Spleen (tissue), 11 donors: ENCODE measurements around the gene AHRR. TPM values are rescaled to one million over a fixed set of nuclear protein-coding genes. Genes with fewer than 3 reads are reported as not detected.

Experiments
- DNase-seq: peaks from one replicate; pipeline ENCODE4 v3.0.0-alpha.2; 2020
- H3K27ac ChIP-seq, 8 donors: fragments of 200-600 bp; sonication (generic) in 7 of 8; 1 replicate in 4 of 8; 2 replicates in 4 of 8; pipeline versions ENCODE4 v1.5.0 to v1.8.0; 2016 to 2021; ENCODE audit warnings: inconsistent platforms in 4 of 8, mild to moderate bottlenecking in 4 of 8, moderate library complexity in 1 of 8
- H3K27me3 ChIP-seq, 7 donors: fragments of 200-600 bp; sonication (generic) in 6 of 7; replicated peaks in 1 of 7; 1 replicate in 4 of 7; 2 replicates in 3 of 7; pipeline versions ENCODE4 v1.5.0 to v1.8.0; 2016 to 2021; ENCODE audit warnings: inconsistent platforms in 3 of 7, mild to moderate bottlenecking in 1 of 7
- H3K36me3 ChIP-seq, 6 donors: fragments of 200-600 bp; sonication (generic) in 5 of 6; 1 replicate in 4 of 6; 2 replicates in 2 of 6; pipeline versions ENCODE4 v1.5.0 to v1.8.0; 2016 to 2021; ENCODE audit warnings: inconsistent platforms in 2 of 6
- H3K4me1 ChIP-seq, 6 donors: fragments of 200-600 bp; sonication (generic) in 5 of 6; 1 replicate in 3 of 6; 2 replicates in 3 of 6; pipeline versions ENCODE4 v1.5.0 to v1.8.0; 2016 to 2021; ENCODE audit warnings: inconsistent platforms in 3 of 6
- H3K4me3 ChIP-seq, 8 donors: fragments of 200-600 bp; sonication (generic) in 7 of 8; 1 replicate in 4 of 8; 2 replicates in 4 of 8; pipeline versions ENCODE4 v1.5.0 to v1.8.0; 2016 to 2021; ENCODE audit warnings: inconsistent platforms in 4 of 8, mild to moderate bottlenecking in 4 of 8, moderate library complexity in 2 of 8
- H3K9me3 ChIP-seq, 8 donors: fragments of 200-600 bp; sonication (generic) in 7 of 8; 1 replicate in 4 of 8; 2 replicates in 4 of 8; pipeline versions ENCODE4 v1.5.0 to v1.8.0; 2016 to 2021; ENCODE audit warnings: inconsistent platforms in 4 of 8
- POLR2A ChIP-seq, 3 donors: fragments of 450-650 bp; IDR thresholded peaks; one replicate each; pipeline ENCODE4 v1.5.1; 2017; ENCODE audit warnings: antibody characterized with exemption in 3 of 3, mild to moderate bottlenecking in 1 of 3
- POLR2AphosphoS5 ChIP-seq, 3 donors: sonication (generic); formaldehyde crosslinking; IDR thresholded peaks; one replicate each; pipeline ENCODE4 v1.5.1; 2017; ENCODE audit warnings: antibody characterized with exemption in 3 of 3
- WGBS, 5 donors: extraction: QIAGEN DNeasy Blood & Tissue Kit in 3 of 5; methylation state at CpG; one replicate each; pipeline versions ENCODE4 v1.1.5 to v1.1.7; 2013 to 2018; 5-methylcytosine and 5-hydroxymethylcytosine counted together
- intact Hi-C: fragments of 100-400 bp; cut with DNase I; formaldehyde crosslinking; loops from one replicate; pipeline ENCODE4 v1.15.0; 2023; ENCODE audit warnings: low total_unique reads
- polyA plus RNA-seq, 3 donors: library from polyadenylated mRNA; stranded (reverse); fragments of 200-250 nt; gene quantifications; one replicate each; pipeline ENCODE4 v1.2.1, GENCODE V29; 2013
- total RNA-seq, 7 donors: library from RNA; depleted of rRNA in 3 of 7; stranded (reverse); fragments of >200 nt in 3 of 7; fragmentation: NEBNext Ultra II Directional in 4 of 7; extraction: Animal tissue kit (Norgen Biotek cat#: 25700) in 4 of 7; gene quantifications; one replicate each; pipeline versions ENCODE4 v1.1.0 to v1.2.1, GENCODE V29; 2016 to 2021
- TF ChIP-seq, protein P1 (sequence below), 11 experiments: fragments of 200-600 bp in 7 of 11; fragments of 450-650 bp in 4 of 11; sonication (generic) in 4 of 11; IDR thresholded peaks in 8 of 11; conservative IDR thresholded peaks in 3 of 11; 1 replicate in 7 of 11; 2 replicates in 4 of 11; pipeline versions ENCODE4 v1.4.0 to v1.8.0; 2016 to 2021; ENCODE audit warnings: antibody characterized with exemption in 11 of 11, inconsistent platforms in 4 of 11, mild to moderate bottlenecking in 1 of 11
- donor health status: healthy with polysubstance abuse.
- donor health status: DM: no; HTN: no; CAD: no; lungs with moderate emphysema.
- donor health status: DM: no; HTN: no; CAD: no.
- donor health status: Bipolar disorder and iron deficiency.
- donor health status: healthy.
- donor health status: DM: no; HTN: no; CAD: no.
- donor health status: DM: yes; HTN: yes; CAD: no.

AHRR gene
- total and polyA plus RNA-seq, 10 donors = 0.96 to 28.5 (median 13.2) TPM

DNA sequence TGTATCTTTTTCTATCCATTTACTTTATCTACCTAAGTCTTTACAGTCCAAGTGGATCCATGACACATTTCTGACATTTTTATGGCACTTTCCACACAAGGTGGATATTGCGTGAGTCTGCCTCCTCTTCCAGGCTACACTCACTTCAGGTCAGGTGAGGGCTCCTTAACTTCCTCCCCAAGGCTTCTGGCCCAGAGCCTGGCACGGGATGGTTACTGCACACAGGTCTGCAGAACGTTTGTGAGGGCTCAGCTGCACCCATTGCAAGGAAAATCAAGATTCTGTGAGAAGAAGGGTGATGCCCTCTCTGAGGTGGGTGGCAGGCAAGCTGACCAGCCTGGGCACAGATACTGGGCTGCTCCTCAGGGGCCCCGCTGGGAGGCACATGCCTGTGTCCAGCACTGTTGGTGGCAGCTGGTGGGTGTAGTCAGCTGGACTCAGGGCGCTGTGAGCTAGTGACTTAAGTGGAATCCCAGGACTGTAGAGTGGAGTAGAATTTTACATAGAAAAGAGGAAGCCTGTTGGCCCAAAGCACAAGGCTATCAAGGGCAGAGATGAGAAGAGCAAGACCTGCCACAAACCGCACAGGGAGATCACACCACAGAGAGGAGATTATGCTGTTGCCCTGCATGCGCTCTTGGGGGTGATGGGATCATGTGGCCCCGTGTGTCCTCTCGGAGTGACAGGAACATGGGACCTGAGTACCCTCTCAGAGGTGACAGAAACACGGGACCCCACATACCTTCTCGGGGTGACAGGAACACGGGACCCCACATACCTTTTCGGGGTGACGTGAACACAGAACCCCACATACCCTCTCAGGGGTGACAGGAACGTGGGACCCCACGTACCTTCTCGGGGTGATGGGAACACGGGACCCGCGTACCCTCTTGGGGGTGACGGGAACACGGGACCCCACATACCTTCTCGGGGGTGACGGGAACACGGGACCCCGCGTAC, 21.3 kb downstream of the AHRR start:
- no peaks in the 10 kb centered on the region for H3K36me3 ChIP-seq

DNA sequence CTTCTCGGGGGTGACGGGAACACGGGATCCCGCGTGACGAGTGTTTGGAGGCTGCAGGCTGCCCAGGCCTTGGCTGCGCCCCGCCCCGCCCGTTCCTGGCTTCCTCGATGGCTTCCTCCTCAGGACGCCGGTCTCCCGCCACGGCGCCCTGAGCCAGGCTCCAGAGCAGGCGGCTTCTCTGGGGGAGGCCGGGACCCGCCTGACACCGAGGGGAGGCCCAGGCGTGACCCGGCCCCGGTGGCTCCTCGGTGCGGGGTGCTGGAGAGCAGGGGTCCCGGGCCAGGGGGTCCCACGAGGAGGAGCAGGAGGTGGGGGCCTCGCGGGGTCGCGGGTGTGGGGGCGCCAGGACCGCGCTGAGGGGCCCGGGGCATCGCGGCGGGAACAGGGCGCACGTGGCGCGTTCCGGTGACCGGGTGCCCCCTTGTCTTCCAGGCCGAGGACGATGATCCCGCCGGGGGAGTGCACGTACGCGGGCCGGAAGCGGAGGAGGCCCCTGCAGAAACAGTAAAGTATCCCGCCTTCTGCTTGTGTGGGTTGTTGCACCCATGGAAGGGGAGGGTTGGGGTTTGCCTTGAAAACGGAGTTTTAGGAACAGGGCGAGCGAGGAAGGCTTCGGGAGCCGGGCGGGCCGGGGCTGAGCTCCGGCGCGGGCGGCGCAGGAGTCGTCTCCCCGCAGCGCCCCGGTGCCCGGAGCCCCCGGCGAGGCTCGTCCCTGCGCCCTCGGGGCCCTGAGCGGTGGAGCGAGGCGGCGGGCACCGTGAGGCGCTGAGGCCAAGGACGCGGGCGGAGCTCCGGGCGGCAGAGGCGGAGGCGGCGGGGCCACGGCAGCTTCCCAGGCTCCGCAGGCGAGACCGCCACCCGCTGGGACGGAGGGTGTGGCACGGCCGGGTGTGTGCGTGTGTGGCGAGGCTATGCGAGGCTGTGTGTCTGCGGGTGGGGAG, 22.2 kb downstream of the AHRR start:
- TF ChIP-seq POLR2AphosphoS5 (IDR thresholded peaks at IDR 0.05) = peak in 2 of 3 donors; percentile 63 to 71
- no peak for TF ChIP-seq POLR2A (IDR thresholded peaks at IDR 0.05)
- 20 to 41% (median 23%) methylated on average over 53 to 102 of the region's 102 CpGs for WGBS, 5 donors
- Histone ChIP-seq H3K36me3 (no peaks in the 10 kb centered on the region), H3K4me1 (peaks cover 0 to 20% (median 5%) of the 10 kb centered on the region in 6 donors), H3K4me3 (peak overlapping the region; percentile 12 to 66 (median 32)), H3K9me3 (no peaks in the 10 kb centered on the region), H3K27ac (peak overlapping the region in 6 of 8 donors; percentile 51 to 77 (median 64)), H3K27me3 (peaks cover 0 to 42% (median 6%) of the 10 kb centered on the region in 7 donors)
- no peak for DNase-seq
- intact Hi-C loops = no loop called here

More for the DNA sequence above, 21.3 kb downstream of the AHRR start:
- DNase-seq = no peak
- TF ChIP-seq POLR2A (IDR thresholded peaks at IDR 0.05) = no peak
- peaks cover 0 to 32% (median 6%) of the 10 kb centered on the region in 7 donors for H3K27me3 ChIP-seq
- no peaks in the 10 kb centered on the region for H3K9me3 ChIP-seq
- peaks cover 0 to 20% (median 5%) of the 10 kb centered on the region in 6 donors for H3K4me1 ChIP-seq
- 91 to 95% (median 94%) methylated on average over 27 of the region's 27 CpGs for WGBS, 5 donors
- intact Hi-C loops = no loop called here
- H3K27ac ChIP-seq = peak overlapping the region in 4 of 8 donors; percentile 53 to 77 (median 64)
- peak overlapping the region in 1 of 8 donors; percentile 66 for H3K4me3 ChIP-seq

DNA sequence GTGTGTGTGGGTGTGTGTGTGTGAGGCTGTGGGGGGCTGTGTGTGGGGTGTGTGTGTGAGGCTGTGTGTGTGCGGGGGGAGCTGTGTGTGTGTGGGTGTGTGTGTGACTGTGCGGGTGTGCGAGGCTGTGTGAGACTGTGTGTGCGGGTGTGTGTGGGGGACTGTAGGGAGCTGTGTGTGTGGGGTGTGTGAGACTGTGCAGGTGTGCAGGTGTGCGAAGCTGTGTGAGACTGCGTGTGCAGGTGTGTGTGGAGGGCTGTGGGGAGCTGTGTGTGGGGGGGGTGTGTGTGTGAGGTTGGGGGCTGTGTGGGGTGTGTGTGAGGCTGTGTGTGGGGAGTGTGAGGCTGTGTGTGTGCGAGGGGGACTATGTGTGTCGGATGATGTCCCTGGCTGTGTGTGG, 23.2 kb downstream of the AHRR start:
- no peak for TF ChIP-seq POLR2A (IDR thresholded peaks at IDR 0.05)
- TF ChIP-seq, protein P1, sequence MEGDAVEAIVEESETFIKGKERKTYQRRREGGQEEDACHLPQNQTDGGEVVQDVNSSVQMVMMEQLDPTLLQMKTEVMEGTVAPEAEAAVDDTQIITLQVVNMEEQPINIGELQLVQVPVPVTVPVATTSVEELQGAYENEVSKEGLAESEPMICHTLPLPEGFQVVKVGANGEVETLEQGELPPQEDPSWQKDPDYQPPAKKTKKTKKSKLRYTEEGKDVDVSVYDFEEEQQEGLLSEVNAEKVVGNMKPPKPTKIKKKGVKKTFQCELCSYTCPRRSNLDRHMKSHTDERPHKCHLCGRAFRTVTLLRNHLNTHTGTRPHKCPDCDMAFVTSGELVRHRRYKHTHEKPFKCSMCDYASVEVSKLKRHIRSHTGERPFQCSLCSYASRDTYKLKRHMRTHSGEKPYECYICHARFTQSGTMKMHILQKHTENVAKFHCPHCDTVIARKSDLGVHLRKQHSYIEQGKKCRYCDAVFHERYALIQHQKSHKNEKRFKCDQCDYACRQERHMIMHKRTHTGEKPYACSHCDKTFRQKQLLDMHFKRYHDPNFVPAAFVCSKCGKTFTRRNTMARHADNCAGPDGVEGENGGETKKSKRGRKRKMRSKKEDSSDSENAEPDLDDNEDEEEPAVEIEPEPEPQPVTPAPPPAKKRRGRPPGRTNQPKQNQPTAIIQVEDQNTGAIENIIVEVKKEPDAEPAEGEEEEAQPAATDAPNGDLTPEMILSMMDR (IDR thresholded peaks at IDR 0.05 in 8 of 11, conservative IDR thresholded peaks at IDR 0.05 in 3 of 11) = no peak
- TF ChIP-seq POLR2AphosphoS5 (IDR thresholded peaks at IDR 0.05) = no peak
- DNase-seq = no peak
- intact Hi-C loops = no loop called here
- Histone ChIP-seq H3K36me3 (no peaks in the 10 kb centered on the region), H3K27ac (no peak overlapping the region), H3K4me1 (peaks cover 0 to 20% (median 5%) of the 10 kb centered on the region in 6 donors), H3K4me3 (no peak overlapping the region), H3K27me3 (peaks cover 0 to 42% (median 6%) of the 10 kb centered on the region in 7 donors), H3K9me3 (no peaks in the 10 kb centered on the region)
- 96 to 100% (median 97%) methylated on average over 8 of the region's 8 CpGs for WGBS, 5 donors

DNA sequence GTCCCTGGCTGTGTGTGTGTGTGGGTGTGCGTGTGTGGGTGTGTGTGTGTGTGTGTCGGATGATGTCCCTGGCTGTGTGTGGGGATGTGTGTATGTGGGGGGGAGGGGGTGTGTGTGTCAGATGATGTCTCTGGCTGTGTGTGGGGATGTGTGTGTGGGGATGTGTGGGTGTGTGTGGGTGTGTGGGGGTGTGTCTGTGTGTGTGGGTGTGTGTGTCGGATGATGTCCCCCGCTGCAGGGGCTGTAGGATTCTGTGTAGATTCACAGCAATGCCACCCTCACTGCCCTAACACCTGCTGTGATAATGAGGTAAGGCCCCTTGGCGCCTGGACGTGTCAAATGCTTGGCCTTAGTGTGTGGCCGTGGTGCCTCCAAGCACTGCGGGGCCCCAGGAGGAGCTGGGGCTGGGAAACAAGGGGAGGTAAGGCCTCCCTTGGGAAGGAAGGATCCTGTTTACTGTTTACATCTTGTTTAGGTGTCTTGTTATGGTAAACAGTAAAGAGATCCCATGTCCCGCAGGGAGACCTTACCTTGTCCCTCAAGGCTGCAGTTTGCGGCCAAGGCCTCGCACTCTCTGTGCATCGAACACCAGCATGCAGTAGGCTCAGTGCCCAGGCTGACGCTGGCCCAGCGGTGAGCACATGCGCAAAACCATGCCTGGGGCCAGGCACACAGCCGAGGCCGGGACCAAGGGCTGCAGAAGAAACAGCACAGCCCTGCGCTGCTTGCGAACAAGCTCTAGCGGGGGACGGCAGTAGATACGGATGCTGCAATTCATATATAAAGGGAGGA, 24.1 kb downstream of the AHRR start:
- H3K27ac ChIP-seq = no peak overlapping the region
- no peaks in the 10 kb centered on the region for H3K9me3 ChIP-seq
- H3K36me3 ChIP-seq = no peaks in the 10 kb centered on the region
- no peak for DNase-seq
- no peak overlapping the region for H3K4me3 ChIP-seq
- intact Hi-C loops = no loop called here
- 76 to 87% (median 82%) methylated on average over 21 to 22 of the region's 22 CpGs for WGBS, 5 donors
- peaks cover 0 to 20% (median 5%) of the 10 kb centered on the region in 6 donors for H3K4me1 ChIP-seq
- peaks cover 0 to 42% (median 6%) of the 10 kb centered on the region in 7 donors for H3K27me3 ChIP-seq
- no peak for TF ChIP-seq POLR2AphosphoS5 (IDR thresholded peaks at IDR 0.05)
- no peak for TF ChIP-seq POLR2A (IDR thresholded peaks at IDR 0.05)
- TF ChIP-seq, protein P1 (IDR thresholded peaks at IDR 0.05 in 8 of 11, conservative IDR thresholded peaks at IDR 0.05 in 3 of 11) = no peak
